ENCODE measurements around the gene NPPA.

NPPA gene

GRCh38 chr1:11886986-11887665, 39.5 kb upstream of the NPPA start:
- no peak overlapping the region for H3K4me3 ChIP-seq (ENCODE audit: low read depth, low read length)
- no peak for DNase-seq (ENCODE audit: low read depth)
- TF ChIP-seq, protein P1, sequence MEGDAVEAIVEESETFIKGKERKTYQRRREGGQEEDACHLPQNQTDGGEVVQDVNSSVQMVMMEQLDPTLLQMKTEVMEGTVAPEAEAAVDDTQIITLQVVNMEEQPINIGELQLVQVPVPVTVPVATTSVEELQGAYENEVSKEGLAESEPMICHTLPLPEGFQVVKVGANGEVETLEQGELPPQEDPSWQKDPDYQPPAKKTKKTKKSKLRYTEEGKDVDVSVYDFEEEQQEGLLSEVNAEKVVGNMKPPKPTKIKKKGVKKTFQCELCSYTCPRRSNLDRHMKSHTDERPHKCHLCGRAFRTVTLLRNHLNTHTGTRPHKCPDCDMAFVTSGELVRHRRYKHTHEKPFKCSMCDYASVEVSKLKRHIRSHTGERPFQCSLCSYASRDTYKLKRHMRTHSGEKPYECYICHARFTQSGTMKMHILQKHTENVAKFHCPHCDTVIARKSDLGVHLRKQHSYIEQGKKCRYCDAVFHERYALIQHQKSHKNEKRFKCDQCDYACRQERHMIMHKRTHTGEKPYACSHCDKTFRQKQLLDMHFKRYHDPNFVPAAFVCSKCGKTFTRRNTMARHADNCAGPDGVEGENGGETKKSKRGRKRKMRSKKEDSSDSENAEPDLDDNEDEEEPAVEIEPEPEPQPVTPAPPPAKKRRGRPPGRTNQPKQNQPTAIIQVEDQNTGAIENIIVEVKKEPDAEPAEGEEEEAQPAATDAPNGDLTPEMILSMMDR (IDR thresholded peaks at IDR 0.05; ENCODE audit: insufficient read depth, low read depth, low read length, missing control alignments) = no peak

DNA sequence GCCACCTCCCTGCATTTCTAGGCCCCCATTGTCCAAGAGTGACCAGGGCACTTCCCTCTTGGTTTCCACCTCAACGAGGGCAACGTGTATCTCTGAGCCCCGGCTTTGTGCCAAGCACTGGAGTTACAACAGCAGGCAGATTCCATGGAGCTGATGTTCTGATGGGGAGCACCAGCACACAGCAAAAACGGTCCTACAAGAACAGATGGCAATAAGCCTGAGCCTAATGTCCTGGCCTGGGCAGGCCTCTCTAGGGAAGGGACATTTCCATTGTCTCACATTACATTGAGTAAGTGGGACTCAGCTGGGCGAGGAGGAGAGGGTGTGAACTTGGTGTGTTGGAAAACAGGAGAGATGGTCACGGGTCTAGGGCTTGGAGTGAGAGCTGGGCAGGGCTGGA, 38.3 kb upstream of the NPPA start:
- TF ChIP-seq, protein P1 (IDR thresholded peaks at IDR 0.05; ENCODE audit: insufficient read depth, low read depth, low read length, missing control alignments) = no peak
- no peak overlapping the region for H3K4me3 ChIP-seq (ENCODE audit: low read depth, low read length)
- DNase-seq (ENCODE audit: low read depth) = no peak

- TF ChIP-seq, protein P1 (IDR thresholded peaks at IDR 0.05; ENCODE audit: insufficient read depth, low read depth, low read length, missing control alignments) = no peak
- DNase-seq (ENCODE audit: low read depth) = no peak
- H3K4me3 ChIP-seq (ENCODE audit: low read depth, low read length) = no peak overlapping the region
Observed at GRCh38 chr1:11882814-11883538, 35.4 kb upstream of the NPPA start.

GRCh38 chr1:11881749-11882441, 34.3 kb upstream of the NPPA start:
- TF ChIP-seq, protein P1 (IDR thresholded peaks at IDR 0.05; ENCODE audit: insufficient read depth, low read depth, low read length, missing control alignments) = no peak
- DNase-seq (ENCODE audit: low read depth) = no peak
- no peak overlapping the region for H3K4me3 ChIP-seq (ENCODE audit: low read depth, low read length)

DNA sequence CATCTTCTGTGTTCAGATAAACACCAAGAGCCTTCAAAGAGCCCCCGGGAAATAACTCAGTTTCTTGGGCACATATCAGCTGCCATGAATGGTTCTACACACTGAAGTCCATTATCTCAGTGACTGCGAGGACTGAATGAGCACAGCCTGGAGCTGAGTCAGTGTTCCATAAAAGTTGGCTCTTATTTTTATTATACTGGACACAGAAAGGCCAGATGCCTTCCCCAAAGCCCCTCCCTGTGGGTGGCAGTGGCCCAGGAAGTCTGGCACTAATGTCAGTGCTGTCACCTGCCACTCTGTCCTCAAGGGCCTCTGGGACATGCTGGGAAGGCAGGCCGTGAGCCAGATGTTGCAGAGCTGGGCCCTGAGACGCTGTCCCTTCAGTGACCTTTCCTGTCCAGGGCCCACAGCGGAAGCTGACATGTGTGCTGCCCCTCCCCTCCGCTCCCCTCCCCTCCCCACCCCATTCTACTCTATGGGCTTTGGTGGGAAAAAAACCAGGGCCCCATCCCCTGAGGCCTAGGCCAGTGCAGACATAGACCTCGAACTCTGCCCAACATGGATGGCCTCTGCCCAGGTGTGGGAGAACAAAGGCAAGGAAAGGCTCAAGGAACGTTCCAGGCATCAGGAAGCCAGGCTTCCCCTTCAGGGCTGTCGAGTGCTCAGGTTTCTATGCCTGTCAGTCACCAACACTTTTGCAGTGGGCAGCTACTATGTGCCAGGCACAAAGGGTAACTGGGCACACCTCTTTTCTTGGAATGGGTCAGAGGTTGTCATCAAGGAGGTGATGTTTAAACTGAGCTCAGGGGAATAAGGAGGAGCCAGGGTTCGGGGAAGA, 33.5 kb upstream of the NPPA start:
- TF ChIP-seq, protein P1 (IDR thresholded peaks at IDR 0.05; ENCODE audit: insufficient read depth, low read depth, low read length, missing control alignments) = no peak
- H3K4me3 ChIP-seq (ENCODE audit: low read depth, low read length) = no peak overlapping the region

GRCh38 chr1:11880181-11880575, 32.6 kb upstream of the NPPA start:
- no peak overlapping the region for H3K4me3 ChIP-seq (ENCODE audit: low read depth, low read length)
- DNase-seq (ENCODE audit: low read depth) = no peak
- TF ChIP-seq, protein P1 (IDR thresholded peaks at IDR 0.05; ENCODE audit: insufficient read depth, low read depth, low read length, missing control alignments) = no peak

More for the DNA sequence above, 33.5 kb upstream of the NPPA start:
- DNase-seq (ENCODE audit: low read depth) = no peak

Data from GM12865 (cell line).